GM12875 (cell line): Measurements from ENCODE around the gene UNC13C.

ENCODE experiments used
- H3K4me3 ChIP-seq: one replicate; pipeline ENCODE4 v1.5.1; 2011; ENCODE audit warnings: low read depth, low read length, control low read depth
- CTCF ChIP-seq: IDR thresholded peaks from 2 replicates; pipeline ENCODE4 v1.5.1; 2011; ENCODE audit warnings: low read depth, mild to moderate bottlenecking, control low read depth, inconsistent platforms, low read length, moderate library complexity, borderline replicate concordance; ENCODE audit not compliant: insufficient read depth

UNC13C gene

GRCh38 chr15:53982876-53983275 is 4.6 kb downstream of the UNC13C start:
- H3K4me3 ChIP-seq = no peak overlapping the region
- TF ChIP-seq CTCF = no peak

- H3K4me3 ChIP-seq = no peak overlapping the region
- TF ChIP-seq CTCF = no peak
Measured at GRCh38 chr15:53984221-53984620, 6.0 kb downstream of the UNC13C start.

- TF ChIP-seq CTCF = no peak
Measured at GRCh38 chr15:53985562-53985961, 7.3 kb downstream of the UNC13C start.

GRCh38 chr15:53987480-53987879 is 9.2 kb downstream of the UNC13C start:
- H3K4me3 ChIP-seq = no peak overlapping the region
- no peak for TF ChIP-seq CTCF

More at GRCh38 chr15:53985562-53985961, 7.3 kb downstream of the UNC13C start:
- no peak overlapping the region for H3K4me3 ChIP-seq

GRCh38 chr15:54007256-54007655 is 29.0 kb downstream of the UNC13C start:
- TF ChIP-seq CTCF = no peak
- no peak overlapping the region for H3K4me3 ChIP-seq

GRCh38 chr15:54011656-54012055 is 33.4 kb downstream of the UNC13C start:
- TF ChIP-seq CTCF = no peak

GRCh38 chr15:54014067-54014655 is 35.9 kb downstream of the UNC13C start:
- H3K4me3 ChIP-seq = no peak overlapping the region
- TF ChIP-seq CTCF = no peak

More at GRCh38 chr15:54011656-54012055, 33.4 kb downstream of the UNC13C start:
- no peak overlapping the region for H3K4me3 ChIP-seq
